COLO668 (cell line): ENCODE results near the gene TNFSF8.
A peak's percentile ranks its signal among the peaks of the same experiment; 100 is the strongest.

Source experiments
- DNase-seq: peaks from one replicate; lab custom pipeline; 2025; ENCODE audit not compliant: unreplicated experiment; lab: John Stamatoyannopoulos, UW

The TNFSF8 gene

GRCh38 chr9:114930056-114930812 is at the start of gene TNFSF8:
TSS of gene TNFSF8 (minus strand) at chr9:114930591. CDS start at chr9:114930303, 288 bp downstream.
- no peak for DNase-seq

- DNase-seq, result no peak
Measured at GRCh38 chr9:114973216-114973615, 42.8 kb upstream of the TNFSF8 start.

- no peak for DNase-seq
Measured at GRCh38 chr9:114972510-114973136, 42.2 kb upstream of the TNFSF8 start.

GRCh38 chr9:114969269-114969668 is 38.9 kb upstream of the TNFSF8 start:
- DNase-seq, result no peak

- no peak for DNase-seq
Measured at GRCh38 chr9:114968671-114969070, 38.3 kb upstream of the TNFSF8 start.

- no peak for DNase-seq
Measured at GRCh38 chr9:114965564-114965963, 35.2 kb upstream of the TNFSF8 start.

GRCh38 chr9:114962809-114963208 is 32.4 kb upstream of the TNFSF8 start:
- no peak for DNase-seq

GRCh38 chr9:114960276-114960675 is 29.9 kb upstream of the TNFSF8 start:
- no peak for DNase-seq

GRCh38 chr9:114958844-114959235 is 28.4 kb upstream of the TNFSF8 start:
- DNase-seq, result no peak

GRCh38 chr9:114958021-114958843 is 27.8 kb upstream of the TNFSF8 start:
- no peak for DNase-seq

GRCh38 chr9:114957558-114957957 is 27.2 kb upstream of the TNFSF8 start:
- DNase-seq, result no peak

GRCh38 chr9:114954956-114955582 is 24.7 kb upstream of the TNFSF8 start:
- peak; percentile 14 for DNase-seq

- no peak for DNase-seq
Measured at GRCh38 chr9:114953959-114954358, 23.6 kb upstream of the TNFSF8 start.

GRCh38 chr9:114953046-114953445 is 22.7 kb upstream of the TNFSF8 start:
- no peak for DNase-seq

GRCh38 chr9:114950761-114951160 is 20.4 kb upstream of the TNFSF8 start:
- no peak for DNase-seq

GRCh38 chr9:114947058-114947457 is 16.7 kb upstream of the TNFSF8 start:
- DNase-seq, result no peak

GRCh38 chr9:114945616-114946412 is 15.4 kb upstream of the TNFSF8 start:
- no peak for DNase-seq

- no peak for DNase-seq
Measured at GRCh38 chr9:114941376-114941775, 11.0 kb upstream of the TNFSF8 start.

GRCh38 chr9:114938687-114939575 is 8.5 kb upstream of the TNFSF8 start:
- no peak for DNase-seq

- no peak for DNase-seq
Measured at GRCh38 chr9:114937516-114937915, 7.1 kb upstream of the TNFSF8 start.
